ENCODE measurements around the gene KCTD19. TPM values are rescaled to one million over a fixed set of nuclear protein-coding genes. Genes with fewer than 3 reads are reported as not detected.

The KCTD19 gene
- total RNA-seq, 3 donors from 2014 or later: 0.05 TPM; not detected in 2

DNA sequence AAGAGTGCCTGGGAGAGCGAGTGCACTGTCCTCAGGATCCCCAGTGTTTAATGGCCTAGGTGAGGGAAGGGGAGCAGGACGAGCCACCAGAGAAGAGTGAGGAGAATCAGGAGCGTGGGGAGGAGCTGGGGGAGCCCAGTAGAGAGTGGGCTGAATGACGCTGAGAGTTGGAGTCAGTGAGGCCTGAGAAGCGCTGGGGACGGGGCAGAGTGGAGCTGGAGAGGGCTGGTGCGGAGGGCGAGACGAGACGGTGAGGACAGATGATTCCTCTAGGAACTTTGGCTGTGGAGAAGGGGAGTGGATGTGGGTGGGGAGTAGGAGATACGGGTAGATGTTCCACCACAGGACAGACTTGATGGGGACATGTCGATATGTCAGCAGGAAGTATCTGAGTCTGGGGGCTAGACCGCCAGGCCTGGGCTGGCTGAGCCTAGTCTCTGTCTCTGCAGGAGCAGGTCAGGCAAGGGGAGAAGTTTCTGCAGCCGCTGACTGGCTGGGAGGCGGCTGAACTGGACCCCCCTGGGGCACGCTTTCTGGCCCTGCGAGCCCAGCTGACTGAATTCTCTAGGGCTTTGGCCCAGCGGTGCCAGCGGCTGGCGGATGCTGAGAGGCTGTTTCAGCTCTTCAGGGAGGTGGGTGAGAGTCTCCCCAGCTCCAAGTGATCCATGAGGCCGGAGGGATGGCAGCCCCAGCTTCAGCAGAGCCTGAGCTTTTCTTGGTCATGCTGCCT is 42.5 kb downstream of the KCTD19 start:
- Histone ChIP-seq H3K4me3 (no peak overlapping the region), H3K4me1 (ENCODE audit: low read depth) (no peaks in the 10 kb centered on the region), H3K36me3 (ENCODE audit: low read depth) (no peaks in the 10 kb centered on the region), H3K9me3 (no peaks in the 10 kb centered on the region)
- intact Hi-C loops (cut with DNase I, micrococcal nuclease): no loop called here
- TF ChIP-seq, protein P1, sequence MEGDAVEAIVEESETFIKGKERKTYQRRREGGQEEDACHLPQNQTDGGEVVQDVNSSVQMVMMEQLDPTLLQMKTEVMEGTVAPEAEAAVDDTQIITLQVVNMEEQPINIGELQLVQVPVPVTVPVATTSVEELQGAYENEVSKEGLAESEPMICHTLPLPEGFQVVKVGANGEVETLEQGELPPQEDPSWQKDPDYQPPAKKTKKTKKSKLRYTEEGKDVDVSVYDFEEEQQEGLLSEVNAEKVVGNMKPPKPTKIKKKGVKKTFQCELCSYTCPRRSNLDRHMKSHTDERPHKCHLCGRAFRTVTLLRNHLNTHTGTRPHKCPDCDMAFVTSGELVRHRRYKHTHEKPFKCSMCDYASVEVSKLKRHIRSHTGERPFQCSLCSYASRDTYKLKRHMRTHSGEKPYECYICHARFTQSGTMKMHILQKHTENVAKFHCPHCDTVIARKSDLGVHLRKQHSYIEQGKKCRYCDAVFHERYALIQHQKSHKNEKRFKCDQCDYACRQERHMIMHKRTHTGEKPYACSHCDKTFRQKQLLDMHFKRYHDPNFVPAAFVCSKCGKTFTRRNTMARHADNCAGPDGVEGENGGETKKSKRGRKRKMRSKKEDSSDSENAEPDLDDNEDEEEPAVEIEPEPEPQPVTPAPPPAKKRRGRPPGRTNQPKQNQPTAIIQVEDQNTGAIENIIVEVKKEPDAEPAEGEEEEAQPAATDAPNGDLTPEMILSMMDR (IDR thresholded peaks at IDR 0.05): no peak
- DNase-seq: no peak
- ATAC-seq: no peak

GRCh38 chr16:67283039-67283825 is 43.3 kb downstream of the KCTD19 start:
- Histone ChIP-seq H3K36me3 (ENCODE audit: low read depth) (no peaks in the 10 kb centered on the region), H3K4me3 (no peak overlapping the region), H3K4me1 (ENCODE audit: low read depth) (peaks cover 4% of the 10 kb centered on the region), H3K9me3 (no peaks in the 10 kb centered on the region)
- TF ChIP-seq, protein P1 (IDR thresholded peaks at IDR 0.05): no peak
- DNase-seq (no peak), ATAC-seq (no peak)
- intact Hi-C loops (cut with DNase I, micrococcal nuclease): no loop called here

DNA sequence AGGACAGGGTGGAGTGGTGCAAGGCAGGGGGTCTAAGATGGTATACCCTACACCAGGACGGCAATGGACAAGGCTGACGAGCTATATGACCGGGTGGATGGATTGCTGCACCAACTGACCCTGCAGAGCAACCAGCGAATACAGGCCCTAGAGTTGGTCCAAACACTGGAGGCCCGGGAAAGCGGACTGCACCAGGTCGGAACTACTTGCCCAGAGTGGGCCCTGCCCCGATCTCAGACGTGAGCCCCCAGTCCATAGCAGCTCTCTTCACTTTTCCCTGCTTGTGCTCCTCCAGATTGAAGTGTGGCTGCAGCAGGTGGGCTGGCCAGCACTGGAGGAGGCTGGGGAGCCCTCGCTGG is 44.1 kb downstream of the KCTD19 start:
- intact Hi-C loops (cut with DNase I, micrococcal nuclease): no loop called here

GRCh38 chr16:67281536-67282446 is 44.8 kb downstream of the KCTD19 start:
- ATAC-seq (no peak), DNase-seq (no peak)
- H3K4me1 ChIP-seq (ENCODE audit: low read depth): peaks cover 5% of the 10 kb centered on the region
- H3K4me3 ChIP-seq: no peak overlapping the region
- intact Hi-C loops (cut with DNase I, micrococcal nuclease): no loop called here
- TF ChIP-seq, protein P1 (IDR thresholded peaks at IDR 0.05): no peak
- no peaks in the 10 kb centered on the region for H3K9me3 ChIP-seq
- H3K36me3 ChIP-seq (ENCODE audit: low read depth): no peaks in the 10 kb centered on the region

More for the DNA sequence above, 44.1 kb downstream of the KCTD19 start:
- ATAC-seq: no peak
- TF ChIP-seq, protein P1 (IDR thresholded peaks at IDR 0.05): no peak
- peaks cover 5% of the 10 kb centered on the region for H3K4me1 ChIP-seq (ENCODE audit: low read depth)
- no peak for DNase-seq
- no peak overlapping the region for H3K4me3 ChIP-seq
- H3K9me3 ChIP-seq: no peaks in the 10 kb centered on the region
- no peaks in the 10 kb centered on the region for H3K36me3 ChIP-seq (ENCODE audit: low read depth)

Measured in mucosa of descending colon (tissue), 3 donors.